CD4-positive, alpha-beta T cell treated with Interleukin-2 at 100 ng/mL for 4 hours (primary cell): Measurements from ENCODE around the gene ORAI2.
"Not testable (repeated sequence)": the region's sequence is repeated elsewhere in the genome, so short reads cannot be mapped to it uniquely, and the experiment has no call there.

Source experiments
- DNase-seq: peaks from one replicate; pipeline ENCODE4 v3.0.0-alpha.2; 2020; ENCODE audit warnings: low spot score

ORAI2 gene

DNA sequence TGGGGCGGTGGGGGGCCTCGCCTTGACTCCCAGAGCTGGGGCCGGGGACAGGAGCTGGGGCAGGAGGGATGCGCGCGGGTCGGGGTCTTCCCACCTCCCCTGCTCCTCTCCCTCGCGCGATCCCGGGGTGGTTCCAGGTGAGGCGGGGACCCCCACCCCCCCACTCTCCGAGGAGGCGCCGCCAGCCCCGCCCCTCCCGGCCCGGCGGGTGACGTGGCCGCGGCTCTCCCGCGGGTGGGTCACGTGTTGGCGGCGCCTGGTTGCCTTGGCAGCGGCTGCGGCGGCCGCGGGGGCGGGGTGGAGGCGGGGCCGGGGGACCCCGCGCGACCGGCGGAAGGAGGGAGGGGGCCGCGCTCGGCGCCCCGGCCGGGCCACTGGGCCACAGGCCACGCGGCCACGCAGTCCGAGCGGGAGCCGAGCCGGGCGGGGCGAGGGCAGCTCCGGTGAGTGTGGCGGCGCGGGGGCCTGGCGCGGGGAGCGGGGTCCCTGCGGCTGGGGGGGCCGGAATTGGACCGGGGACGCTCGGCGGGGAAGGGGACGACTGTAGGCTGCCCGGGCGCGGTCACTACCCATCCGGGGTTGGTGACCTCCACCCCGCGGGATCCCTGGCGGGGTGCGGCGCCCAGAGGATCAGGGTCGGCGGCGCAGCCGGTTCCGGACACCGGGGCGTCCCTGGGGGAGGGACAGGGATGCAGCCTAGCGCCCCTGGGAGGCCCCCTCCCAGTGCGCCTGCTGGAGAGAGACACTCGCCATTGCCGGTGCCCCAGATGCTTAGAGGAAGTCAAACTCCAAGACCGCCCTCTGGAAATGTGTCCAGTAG, at the start of gene ORAI2:
Gene ORAI2 (plus strand): TSS at position 357 of the 820 bp plus-strand sequence. CDS start 5,382 bp downstream, outside the sequence.
- peak; percentile 88 for DNase-seq

- no peak for DNase-seq
Measured at GRCh38 chr7:102387064-102387463, 46.3 kb upstream of the ORAI2 start.

GRCh38 chr7:102389810-102390209, 43.6 kb upstream of the ORAI2 start:
- no peak for DNase-seq

DNA sequence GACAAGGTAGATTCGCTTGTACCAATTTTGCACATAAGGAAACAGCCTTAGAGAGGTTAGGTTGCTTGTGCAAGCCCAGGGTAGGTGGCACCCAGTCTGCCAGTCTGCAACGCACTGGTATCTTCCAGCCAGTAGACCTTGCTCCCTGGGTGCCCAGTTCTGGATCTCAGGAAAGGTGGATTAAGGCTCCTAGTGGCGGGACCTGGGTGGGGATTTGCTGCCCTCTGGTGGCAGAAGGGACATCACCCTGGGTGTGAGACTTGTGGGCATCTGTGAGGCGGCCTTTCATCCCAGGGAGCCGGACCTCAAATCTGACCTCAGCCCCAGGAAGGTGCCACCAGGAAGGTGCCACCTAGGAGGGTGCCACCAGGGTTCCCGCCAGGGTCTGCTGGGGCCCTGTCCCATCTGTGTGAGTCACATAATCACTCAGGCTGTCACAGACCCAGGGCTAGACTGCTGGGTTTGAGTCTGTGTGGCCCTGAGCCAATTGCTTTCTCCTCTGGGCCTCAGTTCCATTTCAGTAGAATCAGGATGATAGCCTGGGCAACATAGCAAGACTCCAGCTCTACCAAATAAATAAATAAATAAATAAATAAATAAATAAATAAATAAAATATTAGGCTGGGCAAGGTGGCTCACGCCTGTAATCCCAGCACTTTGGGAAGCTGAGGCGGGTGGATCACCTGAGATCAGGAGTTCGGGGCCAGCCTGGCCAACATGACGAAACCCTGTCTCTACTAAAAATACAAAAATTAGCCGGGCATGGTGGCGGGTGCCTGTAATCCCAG, 42.5 kb upstream of the ORAI2 start:
- peak; percentile 71 for DNase-seq

DNA sequence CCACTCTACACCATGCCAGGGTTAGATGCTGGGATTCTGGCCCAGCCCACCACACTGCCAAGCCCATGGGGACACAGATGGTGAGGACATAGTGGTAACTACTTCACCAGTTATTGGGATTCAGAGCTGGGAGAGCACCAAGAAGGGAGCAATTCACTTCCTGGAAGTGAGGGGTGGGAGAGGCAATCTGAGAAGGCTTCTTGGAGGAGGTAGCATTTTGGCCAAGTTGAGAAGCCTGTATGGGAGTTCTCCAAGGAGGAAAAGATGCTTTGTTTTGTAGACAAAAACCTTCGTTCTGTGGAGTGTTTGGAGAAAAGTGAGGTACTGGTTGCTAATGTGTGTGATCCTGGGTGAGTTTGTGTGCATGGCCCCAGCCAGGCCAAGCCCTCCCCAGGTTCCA, 41.0 kb upstream of the ORAI2 start:
- no peak for DNase-seq

GRCh38 chr7:102393467-102393866, 39.9 kb upstream of the ORAI2 start:
- no peak for DNase-seq

GRCh38 chr7:102395592-102395872, 37.8 kb upstream of the ORAI2 start:
- DNase-seq, result no peak

- peak; percentile 90 for DNase-seq
Measured at GRCh38 chr7:102395873-102396709, 37.3 kb upstream of the ORAI2 start, which contains the start of gene PRKRIP1. PRKRIP1 (plus strand) TSS chr7:102396363; CDS start chr7:102396412, 49 bp downstream.

GRCh38 chr7:102396710-102397019, 36.7 kb upstream of the ORAI2 start:
- no peak for DNase-seq

- no peak for DNase-seq
Measured at GRCh38 chr7:102398543-102398942, 34.8 kb upstream of the ORAI2 start.

GRCh38 chr7:102400360-102400759, 33.0 kb upstream of the ORAI2 start:
- no peak for DNase-seq

GRCh38 chr7:102403563-102403962, 29.8 kb upstream of the ORAI2 start:
- DNase-seq, result no peak

DNA sequence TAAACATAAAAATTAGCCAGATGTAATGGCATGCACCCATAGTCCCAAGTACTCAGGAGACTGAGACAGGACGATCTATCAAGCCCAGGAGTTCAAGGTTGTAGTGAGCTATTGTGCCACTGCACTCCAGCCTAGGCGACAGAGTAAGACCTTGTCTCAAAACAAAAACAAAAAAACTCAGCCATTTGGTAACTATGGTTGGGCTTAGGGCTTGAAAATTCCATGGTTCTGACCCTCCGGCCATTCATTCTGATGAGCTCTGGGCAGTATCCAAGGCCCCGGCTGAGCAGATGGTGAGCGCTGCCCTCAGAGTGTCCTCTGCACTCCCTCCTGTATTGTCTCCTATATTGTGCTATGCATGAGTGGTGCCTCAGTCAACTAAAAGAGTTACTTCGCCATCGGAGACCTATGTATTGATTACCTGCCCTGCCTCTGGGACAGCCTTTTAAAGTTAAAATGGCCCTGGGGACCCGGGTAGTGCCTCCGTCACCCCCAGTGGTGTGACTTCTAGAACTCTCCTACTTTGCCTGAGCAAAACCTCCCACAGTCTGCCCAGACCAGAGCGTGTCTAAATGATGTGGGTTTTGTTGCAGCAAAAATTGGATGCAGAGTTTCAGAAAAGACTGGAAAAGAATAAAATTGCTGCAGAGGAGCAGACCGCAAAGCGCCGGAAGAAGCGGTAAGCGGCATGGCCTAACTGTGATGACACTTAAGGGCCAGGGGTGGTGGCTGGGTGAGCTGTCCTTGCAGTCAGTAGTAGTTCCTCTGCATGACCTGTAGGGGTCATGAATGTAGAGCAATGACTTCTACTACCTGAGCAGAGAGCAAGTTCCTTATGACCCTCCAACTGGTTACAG, 29.1 kb upstream of the ORAI2 start:
- peak; percentile 75 for DNase-seq

GRCh38 chr7:102404862-102405188, 28.6 kb upstream of the ORAI2 start:
- not testable (repeated sequence) for DNase-seq

GRCh38 chr7:102407910-102408309, 25.5 kb upstream of the ORAI2 start:
- DNase-seq, result no peak

- DNase-seq, result not testable (repeated sequence)
Measured at GRCh38 chr7:102408530-102408929, 24.8 kb upstream of the ORAI2 start.

DNA sequence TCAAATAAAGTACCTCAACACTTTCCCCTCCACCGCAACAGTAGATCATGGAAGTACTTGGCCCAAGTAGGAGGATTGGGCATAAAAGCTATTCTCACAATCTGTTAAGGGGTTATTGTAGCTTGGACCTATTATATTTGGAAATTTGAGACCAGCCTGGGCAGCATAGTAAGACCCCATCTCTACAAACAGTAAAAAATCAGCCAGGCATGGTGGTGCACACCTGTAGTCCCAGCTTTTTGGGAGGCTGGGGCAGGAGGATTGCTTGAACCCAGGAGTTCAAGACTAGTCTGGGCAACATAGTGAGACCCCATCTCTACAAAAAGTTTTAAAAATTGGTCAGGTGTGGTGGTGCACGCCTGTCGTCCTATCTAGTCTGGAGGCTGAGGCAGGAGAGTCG, 24.0 kb upstream of the ORAI2 start:
- DNase-seq, result no peak

- DNase-seq, result no peak
Measured at GRCh38 chr7:102410123-102410522, 23.3 kb upstream of the ORAI2 start.

GRCh38 chr7:102410918-102411317, 22.5 kb upstream of the ORAI2 start:
- no peak for DNase-seq

DNA sequence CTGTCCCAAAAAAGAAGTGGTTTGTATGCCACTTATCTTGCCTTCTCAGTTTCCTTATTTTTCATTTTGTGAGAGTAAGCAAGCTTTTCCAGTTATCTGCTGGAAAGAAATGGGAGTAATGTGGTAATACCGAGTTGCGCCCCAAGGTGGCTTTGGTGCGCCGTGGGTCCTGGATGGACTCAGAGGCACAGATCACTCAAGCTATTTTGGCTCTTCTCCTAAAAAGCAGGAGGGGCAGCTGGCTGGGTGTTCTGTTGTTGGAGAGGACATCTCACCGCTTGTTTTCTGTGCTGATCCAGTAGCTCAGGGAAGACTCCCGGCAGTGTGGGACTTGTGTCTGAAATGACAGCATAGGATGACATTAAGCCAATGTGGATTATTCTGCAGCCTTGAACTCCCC, 20.8 kb upstream of the ORAI2 start:
- DNase-seq, result peak; percentile 53

DNA sequence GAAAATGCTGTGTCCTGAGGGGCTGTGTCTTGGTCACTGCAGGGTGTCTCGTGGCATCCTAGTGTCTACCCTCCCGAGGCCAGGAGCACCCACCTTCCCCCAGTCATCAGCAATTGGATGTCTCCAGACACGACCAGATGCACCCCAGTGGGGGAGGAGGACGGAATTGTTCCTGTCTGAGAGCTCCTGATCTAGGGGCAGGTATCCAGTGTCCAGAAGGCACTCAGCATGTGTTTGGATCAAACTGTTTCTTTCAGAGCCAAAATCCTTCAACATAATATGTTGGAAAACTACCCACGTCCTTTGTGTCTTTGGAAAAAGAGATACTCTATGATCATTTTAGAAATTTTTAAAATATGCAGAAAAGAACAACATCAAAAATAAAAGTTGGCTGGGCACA, 20.3 kb upstream of the ORAI2 start:
- DNase-seq, result no peak

DNA sequence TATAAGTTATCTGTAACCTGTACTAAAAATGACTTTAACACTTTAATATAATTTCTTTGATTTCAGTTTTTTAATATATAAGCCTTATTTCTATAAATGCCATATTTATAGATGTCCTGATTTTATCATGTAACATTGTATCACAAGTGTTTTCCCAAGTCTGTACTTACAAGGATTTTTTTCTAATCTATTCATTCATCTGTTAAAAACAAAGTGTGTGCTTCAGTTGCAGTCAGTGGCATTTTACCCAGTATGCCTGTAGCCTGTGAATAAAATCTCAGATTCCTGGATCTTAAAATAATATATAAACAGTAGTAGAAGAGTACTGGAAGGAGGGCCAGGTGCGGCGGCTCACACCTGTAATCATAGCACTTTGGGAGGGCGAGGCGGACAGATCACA, 19.8 kb upstream of the ORAI2 start:
- no peak for DNase-seq
